T-helper 17 cell (primary cell): ENCODE results near the gene PDE6G. TPM values are rescaled to one million over a fixed set of nuclear protein-coding genes. Genes with fewer than 3 reads are reported as not detected.

Experiments used
- ATAC-seq: fragments of 150-1000 bp; cut with Tn5 transposase; 2 replicates; pipeline ENCODE4 v1.10.0; 2021; ENCODE audit warnings: mild to moderate bottlenecking, moderate library complexity
- DNase-seq, 3 donors: peaks; one replicate each; pipeline versions ENCODE4 v3.0.0 to v3.0.0-alpha.2; 2020 to 2021
- H3K9me3 ChIP-seq: one replicate; pipeline ENCODE4 v1.7.0; 2013; ENCODE audit warnings: low read length, mild to moderate bottlenecking; ENCODE audit not compliant: control insufficient read depth, poor library complexity, severe bottlenecking
- H3K27ac Mint-ChIP-seq: one replicate; pipeline ENCODE4 v1.8.0; 2022; ENCODE audit warnings: mild to moderate bottlenecking, moderate library complexity, mixed read lengths
- H3K27me3 Mint-ChIP-seq: one replicate; pipeline ENCODE4 v1.8.0; 2022; ENCODE audit warnings: mixed read lengths
- H3K36me3 Mint-ChIP-seq: one replicate; pipeline ENCODE4 v1.8.0; 2022; ENCODE audit warnings: low read depth, mixed read lengths
- H3K4me1 Mint-ChIP-seq: one replicate; pipeline ENCODE4 v1.8.0; 2022; ENCODE audit warnings: mild to moderate bottlenecking, mixed read lengths
- H3K4me3 Mint-ChIP-seq: one replicate; pipeline ENCODE4 v1.8.0; 2022; ENCODE audit warnings: mild to moderate bottlenecking, moderate library complexity, mixed read lengths
- total RNA-seq, 4 donors: library from RNA in 2 of 4; stranded (reverse) in 2 of 4; gene quantifications; one replicate each; pipeline ENCODE4 v1.2.3 and lab custom pipeline; 2022 to 2026

The PDE6G gene
- total RNA-seq, 2 donors from 2014 or later, result 0.50 to 2.2 TPM

DNA sequence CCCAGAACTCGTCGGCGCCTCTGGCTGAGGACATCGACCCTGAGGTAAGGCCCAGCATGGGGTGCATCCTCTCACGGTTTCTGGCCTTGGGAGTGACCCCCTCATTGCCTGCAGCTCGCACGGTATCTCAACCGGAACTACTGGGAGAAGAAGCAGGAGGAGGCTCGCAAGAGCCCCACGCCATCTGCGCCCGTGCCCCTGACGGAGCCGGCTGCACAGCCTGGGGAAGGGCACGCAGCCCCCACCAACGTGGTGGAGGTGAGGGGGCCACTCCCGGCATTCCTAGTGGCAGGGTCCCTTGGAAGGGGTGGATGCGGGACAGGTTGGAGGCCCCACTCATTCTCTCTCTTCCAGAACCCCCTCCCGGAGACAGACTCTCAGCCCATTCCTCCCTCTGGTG lies 38.5 kb upstream of the PDE6G start:
- H3K36me3 Mint-ChIP-seq, result no peaks in the 10 kb centered on the region
- H3K27me3 Mint-ChIP-seq, result no peaks in the 10 kb centered on the region
- H3K27ac Mint-ChIP-seq, result no peak overlapping the region
- peaks cover 2% of the 10 kb centered on the region for H3K4me1 Mint-ChIP-seq
- no peak for DNase-seq
- ATAC-seq, result no peak
- H3K4me3 Mint-ChIP-seq, result no peak overlapping the region
- H3K9me3 ChIP-seq, result no peaks in the 10 kb centered on the region

GRCh38 chr17:81693509-81694210 lies 37.3 kb upstream of the PDE6G start:
- no peak for DNase-seq
- H3K9me3 ChIP-seq, result no peaks in the 10 kb centered on the region
- Mint-ChIP-seq H3K4me3 (no peak overlapping the region), H3K4me1 (peaks cover 7% of the 10 kb centered on the region), H3K27me3 (no peaks in the 10 kb centered on the region), H3K36me3 (no peaks in the 10 kb centered on the region), H3K27ac (no peak overlapping the region)
- ATAC-seq, result no peak

GRCh38 chr17:81691608-81692007 lies 35.3 kb upstream of the PDE6G start:
- H3K9me3 ChIP-seq, result no peaks in the 10 kb centered on the region
- H3K36me3 Mint-ChIP-seq, result no peaks in the 10 kb centered on the region
- no peak for ATAC-seq
- no peaks in the 10 kb centered on the region for H3K27me3 Mint-ChIP-seq
- no peak for DNase-seq
- no peak overlapping the region for H3K4me3 Mint-ChIP-seq
- peak overlapping the region; percentile 47 for H3K27ac Mint-ChIP-seq
- peaks cover 5% of the 10 kb centered on the region for H3K4me1 Mint-ChIP-seq

- Mint-ChIP-seq H3K27ac (peak overlapping the region; percentile 47), H3K4me1 (peaks cover 5% of the 10 kb centered on the region), H3K27me3 (no peaks in the 10 kb centered on the region), H3K4me3 (no peak overlapping the region), H3K36me3 (no peaks in the 10 kb centered on the region)
- no peak for ATAC-seq
- no peaks in the 10 kb centered on the region for H3K9me3 ChIP-seq
- no peak for DNase-seq
Observed at GRCh38 chr17:81691196-81691595, 34.9 kb upstream of the PDE6G start.

DNA sequence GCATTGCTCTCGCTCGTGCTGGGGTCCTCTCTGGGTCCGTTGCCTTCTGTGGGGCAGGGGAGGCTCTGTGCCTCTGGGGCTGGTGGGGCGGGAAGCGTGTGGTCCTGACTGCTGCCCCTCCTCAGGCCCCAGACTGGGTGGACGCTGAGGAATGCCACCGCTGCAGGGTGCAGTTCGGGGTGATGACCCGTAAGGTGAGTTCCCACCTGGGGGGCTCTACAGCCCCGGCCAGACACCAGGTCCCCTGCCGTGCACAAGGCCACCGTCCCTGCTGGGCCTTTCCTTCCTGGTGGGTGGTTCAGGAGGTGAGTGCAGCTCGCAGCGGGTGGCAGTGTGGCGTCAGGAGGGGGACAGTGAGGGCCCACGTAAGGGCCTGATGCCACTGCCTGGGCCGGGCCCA lies 34.2 kb upstream of the PDE6G start:
- DNase-seq, result no peak
- no peak overlapping the region for H3K27ac Mint-ChIP-seq
- H3K27me3 Mint-ChIP-seq, result no peaks in the 10 kb centered on the region
- peaks cover 5% of the 10 kb centered on the region for H3K4me1 Mint-ChIP-seq
- H3K4me3 Mint-ChIP-seq, result no peak overlapping the region
- H3K9me3 ChIP-seq, result no peaks in the 10 kb centered on the region
- ATAC-seq, result no peak
- no peaks in the 10 kb centered on the region for H3K36me3 Mint-ChIP-seq

- ATAC-seq (no peak), DNase-seq (no peak)
- Mint-ChIP-seq H3K4me3 (no peak overlapping the region), H3K27ac (peak overlapping the region; percentile 75), H3K4me1 (peaks cover 5% of the 10 kb centered on the region), H3K27me3 (no peaks in the 10 kb centered on the region), H3K36me3 (no peaks in the 10 kb centered on the region)
- H3K9me3 ChIP-seq, result no peaks in the 10 kb centered on the region
Observed at GRCh38 chr17:81690066-81690465, 33.7 kb upstream of the PDE6G start.

- no peak overlapping the region for H3K4me3 Mint-ChIP-seq
- H3K9me3 ChIP-seq, result no peaks in the 10 kb centered on the region
- no peaks in the 10 kb centered on the region for H3K27me3 Mint-ChIP-seq
- ATAC-seq (no peak), DNase-seq (no peak)
- peaks cover 13% of the 10 kb centered on the region for H3K4me1 Mint-ChIP-seq
- H3K27ac Mint-ChIP-seq, result no peak overlapping the region
- H3K36me3 Mint-ChIP-seq, result peaks cover 2% of the 10 kb centered on the region
Observed at GRCh38 chr17:81688616-81689015, 32.3 kb upstream of the PDE6G start.

- H3K9me3 ChIP-seq, result no peaks in the 10 kb centered on the region
- peaks cover 3% of the 10 kb centered on the region for H3K36me3 Mint-ChIP-seq
- DNase-seq (no peak), ATAC-seq (no peak)
- H3K27me3 Mint-ChIP-seq, result no peaks in the 10 kb centered on the region
- no peak overlapping the region for H3K27ac Mint-ChIP-seq
- H3K4me1 Mint-ChIP-seq, result peaks cover 15% of the 10 kb centered on the region
- no peak overlapping the region for H3K4me3 Mint-ChIP-seq
Observed at GRCh38 chr17:81687770-81688541, 31.6 kb upstream of the PDE6G start.

GRCh38 chr17:81686614-81687013 lies 30.3 kb upstream of the PDE6G start:
- DNase-seq (no peak), ATAC-seq (no peak)
- H3K4me1 Mint-ChIP-seq, result peaks cover 20% of the 10 kb centered on the region
- H3K9me3 ChIP-seq, result no peaks in the 10 kb centered on the region
- peaks cover 3% of the 10 kb centered on the region for H3K36me3 Mint-ChIP-seq
- H3K27me3 Mint-ChIP-seq, result no peaks in the 10 kb centered on the region
- peak overlapping the region; percentile 88 for H3K27ac Mint-ChIP-seq
- H3K4me3 Mint-ChIP-seq, result no peak overlapping the region

DNA sequence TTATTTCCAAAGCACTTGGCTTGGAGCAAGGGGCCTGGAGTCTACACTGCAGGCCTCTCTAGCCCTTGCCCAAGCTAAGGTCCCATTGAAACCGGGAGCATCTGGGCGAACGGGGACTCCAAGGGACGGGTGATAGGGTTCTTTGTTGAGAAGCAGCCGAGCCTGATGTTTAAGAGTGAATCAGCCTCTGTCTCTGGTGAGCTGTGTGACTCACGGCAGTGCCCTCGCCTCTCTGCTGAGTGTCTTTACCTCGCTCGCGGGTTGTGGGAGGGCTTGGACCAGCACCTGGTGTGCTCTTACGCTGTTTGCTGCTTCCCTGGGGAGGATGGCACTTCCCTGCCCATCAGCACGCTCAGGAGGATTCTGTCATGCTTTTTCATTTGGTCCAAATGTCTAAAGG lies 28.8 kb upstream of the PDE6G start:
- H3K4me1 Mint-ChIP-seq, result peaks cover 20% of the 10 kb centered on the region
- H3K36me3 Mint-ChIP-seq, result peaks cover 3% of the 10 kb centered on the region
- H3K9me3 ChIP-seq, result no peaks in the 10 kb centered on the region
- no peaks in the 10 kb centered on the region for H3K27me3 Mint-ChIP-seq
- H3K27ac Mint-ChIP-seq, result peak overlapping the region; percentile 88
- DNase-seq, result no peak
- H3K4me3 Mint-ChIP-seq, result peak overlapping the region; percentile 87
- ATAC-seq, result no peak

GRCh38 chr17:81684442-81684911 lies 28.1 kb upstream of the PDE6G start:
- Mint-ChIP-seq H3K36me3 (peaks cover 3% of the 10 kb centered on the region), H3K4me1 (peaks cover 20% of the 10 kb centered on the region), H3K4me3 (peak overlapping the region; percentile 87), H3K27ac (peak overlapping the region; percentile 88), H3K27me3 (no peaks in the 10 kb centered on the region)
- DNase-seq (no peak), ATAC-seq (no peak)
- H3K9me3 ChIP-seq, result no peaks in the 10 kb centered on the region

DNA sequence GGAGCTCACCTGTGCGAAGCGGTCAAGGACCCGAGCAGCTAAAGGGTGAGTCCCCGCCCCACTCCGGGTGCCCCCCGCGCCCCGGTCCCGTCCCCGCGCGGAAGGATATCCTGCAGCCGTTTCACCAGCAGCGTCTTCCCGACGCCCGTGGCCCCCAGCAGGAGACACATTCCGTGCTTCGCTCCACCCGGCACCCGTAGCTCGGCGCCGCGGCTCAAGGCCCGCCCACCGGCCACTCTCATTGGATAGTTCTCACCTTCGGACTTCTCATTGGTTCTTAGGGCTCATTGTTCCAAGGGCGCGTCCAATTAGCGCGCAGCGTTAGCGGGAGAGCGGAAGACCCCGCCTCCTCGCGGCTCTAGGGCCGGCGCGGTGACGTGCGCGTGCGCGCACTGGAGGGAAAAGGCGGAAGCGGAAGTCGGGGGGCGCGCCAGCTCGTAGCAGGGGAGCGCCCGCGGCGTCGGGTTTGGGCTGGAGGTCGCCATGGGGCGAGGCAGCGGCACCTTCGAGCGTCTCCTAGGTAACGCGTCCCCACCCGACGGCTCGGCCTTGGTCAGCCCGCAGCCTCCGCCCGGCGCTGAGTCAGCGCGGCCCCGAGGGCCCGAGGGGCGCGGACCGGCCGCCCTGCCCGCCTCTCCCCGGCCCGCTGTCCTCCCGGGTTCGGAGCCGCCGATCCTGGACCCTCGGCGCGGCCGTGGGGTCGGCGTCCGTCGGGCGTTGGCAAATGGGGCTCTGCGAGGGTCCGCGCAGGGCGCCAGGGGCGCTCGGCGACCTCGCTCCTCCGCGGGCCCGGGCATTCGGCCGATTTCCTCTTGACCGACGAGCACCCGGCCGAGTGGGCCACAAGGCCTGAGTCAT lies 27.5 kb upstream of the PDE6G start, which contains the start of the genes ARL16 and HGS:
Gene ARL16, minus strand, starts transcription at position 214 of the 858 bp plus-strand sequence. Its CDS starts 44 bp downstream, at position 170.
Gene HGS, plus strand, starts transcription at position 428 of the 858 bp plus-strand sequence. Its CDS starts 56 bp downstream, at position 484.
- peak; percentile 96 to 97 (median 96) for DNase-seq
- Mint-ChIP-seq H3K36me3 (peaks cover 3% of the 10 kb centered on the region), H3K27ac (peak within 1 kb of the TSS; percentile 88), H3K4me3 (peak within 1 kb of the TSS; percentile 99), H3K27me3 (no peaks in the 10 kb centered on the region), H3K4me1 (peaks cover 15% of the 10 kb centered on the region)
- no peaks in the 10 kb centered on the region for H3K9me3 ChIP-seq
- peak; percentile 99 for ATAC-seq

GRCh38 chr17:81683208-81683583 lies 26.9 kb upstream of the PDE6G start:
- H3K36me3 Mint-ChIP-seq, result peaks cover 3% of the 10 kb centered on the region
- H3K27ac Mint-ChIP-seq, result peak overlapping the region; percentile 88
- H3K4me1 Mint-ChIP-seq, result peaks cover 15% of the 10 kb centered on the region
- DNase-seq (no peak), ATAC-seq (peak; percentile 26)
- no peaks in the 10 kb centered on the region for H3K9me3 ChIP-seq
- H3K4me3 Mint-ChIP-seq, result peak overlapping the region; percentile 99
- H3K27me3 Mint-ChIP-seq, result no peaks in the 10 kb centered on the region
